ENCODE measurements around the gene ARHGEF6. TPM values are rescaled to one million over a fixed set of nuclear protein-coding genes. Genes with fewer than 3 reads are reported as not detected.

Gene ARHGEF6
- total RNA-seq, 1 donor from 2014 or later = 37.4 TPM

DNA sequence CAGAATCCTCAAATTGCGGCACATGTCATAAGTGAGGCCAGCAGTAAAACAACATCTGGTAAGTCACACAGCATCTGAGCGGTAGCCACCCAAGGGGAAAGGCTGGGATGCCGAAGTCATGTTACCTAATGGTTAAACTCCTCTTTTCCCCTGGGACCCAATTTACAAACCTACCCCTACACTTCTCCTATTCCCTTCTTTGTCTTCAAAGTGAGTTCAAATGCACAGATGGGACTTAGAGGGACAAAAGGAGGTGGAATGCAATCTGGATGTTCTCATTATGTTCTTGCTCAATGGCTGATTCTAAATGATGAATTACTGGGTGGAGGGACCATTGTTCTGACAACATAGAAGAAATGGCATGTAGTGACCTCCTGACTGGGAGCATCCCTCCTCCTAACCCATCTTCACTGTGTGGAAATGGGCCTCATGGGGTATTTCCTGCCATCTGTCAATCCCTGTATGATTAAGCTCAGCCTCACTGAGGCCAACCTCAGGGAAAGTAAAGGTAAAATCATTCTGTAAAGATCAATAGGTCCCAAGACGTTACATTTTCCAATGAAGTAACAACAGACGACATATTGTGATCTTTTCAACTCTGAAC is 124.3 kb downstream of the ARHGEF6 start:
- peak; percentile 63 for DNase-seq
- Mint-ChIP-seq H3K36me3 (ENCODE audit: low read depth) (peaks cover 90% of the 10 kb centered on the region), H3K27me3 (no peaks in the 10 kb centered on the region), H3K27ac (peak overlapping the region; percentile 98), H3K9me3 (no peaks in the 10 kb centered on the region), H3K4me1 (peaks cover 71% of the 10 kb centered on the region), H3K4me3 (peak overlapping the region; percentile 98)
- intact Hi-C loops (cut with micrococcal nuclease) = no loop called here

DNA sequence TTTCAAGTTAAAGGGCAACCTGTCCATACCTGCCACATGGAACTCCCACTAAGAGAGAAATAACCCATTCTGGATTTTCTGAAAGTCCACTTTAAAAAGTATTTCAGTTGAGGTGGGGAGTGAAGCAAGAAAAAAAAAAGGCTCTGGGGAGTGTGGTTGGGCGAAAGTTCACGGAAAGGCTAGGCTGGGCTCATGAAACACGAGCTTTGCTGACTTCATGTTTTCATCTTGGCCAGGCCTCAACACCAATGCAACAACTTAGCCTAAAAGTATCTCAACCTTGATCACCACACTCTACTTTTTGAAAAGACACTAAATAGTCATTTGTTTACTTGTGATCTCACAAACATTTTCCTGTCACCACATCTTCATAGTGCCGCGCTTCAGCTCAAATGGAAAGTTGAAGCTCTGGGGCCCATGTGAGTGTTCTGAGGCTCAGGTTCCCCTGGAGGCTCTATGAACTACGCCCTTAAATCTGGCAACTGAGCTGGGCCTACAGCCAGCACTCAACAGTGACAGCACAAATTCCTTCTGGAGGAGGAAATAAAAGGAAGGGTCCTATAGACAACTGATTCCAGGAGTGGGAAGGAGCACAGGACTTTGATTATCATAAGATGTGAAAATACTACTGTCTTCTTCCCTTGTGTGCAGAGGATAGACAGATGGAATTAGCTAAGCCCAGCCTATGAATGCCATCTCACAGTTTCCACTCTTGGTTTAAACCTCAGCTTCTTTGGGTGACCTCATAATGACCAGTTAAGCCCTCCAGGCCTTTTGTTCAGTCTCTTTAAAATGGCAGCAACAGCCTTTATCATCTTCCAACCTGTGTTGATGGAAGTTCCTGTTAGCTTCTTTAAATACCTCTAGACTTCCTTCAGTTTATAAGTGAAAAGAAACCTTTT is 127.7 kb downstream of the ARHGEF6 start:
- intact Hi-C loops (cut with micrococcal nuclease) = loop anchor here (1.0 kb wide), 1 partner anchor 34 kb away; no protein-coding TSS in a partner anchor
- Mint-ChIP-seq H3K4me1 (peaks cover 45% of the 10 kb centered on the region), H3K27ac (peak overlapping the region; percentile 98), H3K9me3 (no peaks in the 10 kb centered on the region), H3K4me3 (peak overlapping the region; percentile 98), H3K36me3 (ENCODE audit: low read depth) (peaks cover 93% of the 10 kb centered on the region), H3K27me3 (no peaks in the 10 kb centered on the region)
- peak; percentile 80 for DNase-seq

DNA sequence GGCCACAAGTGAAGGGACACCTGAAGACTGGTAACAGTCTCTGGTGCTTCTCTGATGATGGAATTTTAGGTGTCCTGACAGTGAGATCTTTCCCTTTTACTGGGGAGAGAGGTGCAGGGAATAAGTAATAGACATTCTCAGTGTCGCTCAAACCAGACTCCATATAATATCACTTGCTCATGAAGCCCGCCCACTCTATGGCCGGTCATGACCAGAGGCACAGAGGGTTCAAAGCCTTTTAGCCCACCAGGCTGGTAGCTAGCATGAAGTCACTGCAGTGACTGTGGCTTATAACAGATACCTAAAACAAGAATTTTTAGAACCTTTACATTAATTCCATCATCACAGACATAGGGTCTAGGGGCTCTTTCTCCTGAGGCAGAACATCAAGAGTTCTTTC is 129.9 kb downstream of the ARHGEF6 start:
- Mint-ChIP-seq H3K36me3 (ENCODE audit: low read depth) (peaks cover 73% of the 10 kb centered on the region), H3K27ac (peak overlapping the region; percentile 98), H3K4me1 (peaks cover 45% of the 10 kb centered on the region), H3K9me3 (no peaks in the 10 kb centered on the region), H3K4me3 (peak overlapping the region; percentile 98), H3K27me3 (no peaks in the 10 kb centered on the region)
- DNase-seq = peak; percentile 69
- intact Hi-C loops (cut with micrococcal nuclease) = loop anchor here (1.0 kb wide), 1 partner anchor 63 kb away; no protein-coding TSS in a partner anchor

DNA sequence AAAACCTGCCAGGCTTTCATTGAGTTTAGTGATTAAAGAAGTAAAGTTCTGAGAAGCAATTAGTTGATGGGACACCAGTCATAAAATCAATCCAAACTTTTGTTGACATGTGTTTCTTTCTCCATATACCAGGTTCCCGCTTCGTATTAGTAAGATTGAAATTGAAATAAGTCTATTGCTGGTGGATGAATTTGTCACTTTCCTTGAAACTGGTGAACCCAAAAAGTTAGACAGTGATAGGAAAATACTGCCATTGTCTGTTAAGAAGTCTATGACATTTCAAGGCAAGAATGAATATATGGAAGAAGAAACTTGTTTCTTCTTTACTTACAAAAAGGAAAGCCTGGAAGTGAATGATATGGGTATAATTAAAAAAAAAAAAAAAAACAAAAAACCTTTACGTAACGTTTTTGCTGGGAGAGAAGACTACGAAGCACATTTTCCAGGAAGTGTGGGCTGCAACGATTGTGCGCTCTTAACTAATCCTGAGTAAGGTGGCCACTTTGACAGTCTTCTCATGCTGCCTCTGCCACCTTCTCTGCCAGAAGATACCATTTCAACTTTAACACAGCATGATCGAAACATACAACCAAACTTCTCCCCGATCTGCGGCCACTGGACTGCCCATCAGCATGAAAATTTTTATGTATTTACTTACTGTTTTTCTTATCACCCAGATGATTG is 132.9 kb downstream of the ARHGEF6 start, which contains the start of gene CD40LG:
CD40LG (plus strand) TSS at position 482 of the 684 bp plus-strand sequence; CDS start at position 573, 91 bp downstream.
- Mint-ChIP-seq H3K27me3 (no peaks in the 10 kb centered on the region), H3K4me1 (peaks cover 43% of the 10 kb centered on the region), H3K9me3 (no peaks in the 10 kb centered on the region), H3K27ac (peak within 1 kb of the TSS; percentile 98), H3K4me3 (peak within 1 kb of the TSS; percentile 98), H3K36me3 (ENCODE audit: low read depth) (peaks cover 45% of the 10 kb centered on the region)
- intact Hi-C loops (cut with micrococcal nuclease) = loop anchor here (1.0 to 5.0 kb wide), 6 partner anchors 10 to 279 kb away; no protein-coding TSS in a partner anchor
- peak; percentile 81 for DNase-seq

DNA sequence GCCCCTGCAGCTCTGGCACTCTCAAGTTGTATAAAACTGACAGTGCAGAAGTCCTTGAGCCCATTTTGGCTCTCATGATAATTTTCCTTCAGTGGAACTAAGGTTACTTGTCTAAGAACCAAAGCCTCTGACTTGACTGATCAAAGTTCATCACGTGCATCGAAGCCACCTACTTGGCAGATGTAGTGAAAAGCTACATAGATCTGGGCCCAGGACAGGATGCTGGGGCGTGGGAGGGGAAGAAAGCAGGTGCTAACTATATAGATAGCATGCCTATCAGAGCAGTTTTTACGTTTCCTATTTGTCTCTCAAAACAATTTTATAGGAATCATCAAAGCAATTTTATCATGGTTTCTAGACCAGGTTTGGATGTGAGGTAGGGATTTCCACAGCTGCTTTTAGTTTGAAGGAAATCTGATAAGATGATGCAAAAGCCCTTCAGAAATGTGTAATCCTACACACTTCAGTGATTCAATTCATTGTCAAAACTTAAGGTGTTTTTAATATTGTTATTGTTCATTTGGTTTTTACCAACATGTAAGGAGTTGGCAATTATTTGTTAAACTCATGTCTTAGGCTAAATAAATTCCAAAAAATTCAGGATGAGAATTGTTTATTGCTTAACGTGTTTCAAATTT is 134.0 kb downstream of the ARHGEF6 start:
- Mint-ChIP-seq H3K27me3 (no peaks in the 10 kb centered on the region), H3K4me1 (peaks cover 43% of the 10 kb centered on the region), H3K36me3 (ENCODE audit: low read depth) (peaks cover 39% of the 10 kb centered on the region), H3K9me3 (no peaks in the 10 kb centered on the region), H3K27ac (peak overlapping the region; percentile 98), H3K4me3 (peak overlapping the region; percentile 98)
- intact Hi-C loops (cut with micrococcal nuclease) = loop anchor here (1.0 to 5.0 kb wide), 7 partner anchors 11 to 281 kb away; no protein-coding TSS in a partner anchor
- peak; percentile 79 for DNase-seq

DNA sequence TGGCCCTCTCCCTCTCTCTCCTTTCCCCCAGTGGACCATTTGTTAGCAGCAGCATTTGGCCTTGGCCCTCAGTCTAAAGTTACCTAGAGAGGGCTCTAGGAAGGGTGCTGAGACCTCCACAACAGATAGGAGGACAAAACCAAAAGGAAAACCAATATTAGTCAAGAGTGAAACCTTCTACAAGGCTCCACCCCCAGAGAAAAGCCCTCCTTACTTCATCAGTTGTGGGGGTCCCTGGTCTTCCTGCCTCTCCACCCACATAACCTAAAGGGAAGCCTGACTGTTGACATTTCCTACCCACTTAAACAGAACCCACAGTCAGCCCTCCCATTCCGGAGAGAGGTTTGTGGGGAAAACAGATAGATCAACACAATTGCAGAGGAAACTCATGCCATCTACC is 137.5 kb downstream of the ARHGEF6 start:
- intact Hi-C loops (cut with micrococcal nuclease) = no loop called here
- Mint-ChIP-seq H3K27me3 (no peaks in the 10 kb centered on the region), H3K4me3 (peak overlapping the region; percentile 89), H3K9me3 (no peaks in the 10 kb centered on the region), H3K36me3 (ENCODE audit: low read depth) (peaks cover 15% of the 10 kb centered on the region), H3K27ac (peak overlapping the region; percentile 83), H3K4me1 (peaks cover 59% of the 10 kb centered on the region)
- DNase-seq = peak; percentile 73

DNA sequence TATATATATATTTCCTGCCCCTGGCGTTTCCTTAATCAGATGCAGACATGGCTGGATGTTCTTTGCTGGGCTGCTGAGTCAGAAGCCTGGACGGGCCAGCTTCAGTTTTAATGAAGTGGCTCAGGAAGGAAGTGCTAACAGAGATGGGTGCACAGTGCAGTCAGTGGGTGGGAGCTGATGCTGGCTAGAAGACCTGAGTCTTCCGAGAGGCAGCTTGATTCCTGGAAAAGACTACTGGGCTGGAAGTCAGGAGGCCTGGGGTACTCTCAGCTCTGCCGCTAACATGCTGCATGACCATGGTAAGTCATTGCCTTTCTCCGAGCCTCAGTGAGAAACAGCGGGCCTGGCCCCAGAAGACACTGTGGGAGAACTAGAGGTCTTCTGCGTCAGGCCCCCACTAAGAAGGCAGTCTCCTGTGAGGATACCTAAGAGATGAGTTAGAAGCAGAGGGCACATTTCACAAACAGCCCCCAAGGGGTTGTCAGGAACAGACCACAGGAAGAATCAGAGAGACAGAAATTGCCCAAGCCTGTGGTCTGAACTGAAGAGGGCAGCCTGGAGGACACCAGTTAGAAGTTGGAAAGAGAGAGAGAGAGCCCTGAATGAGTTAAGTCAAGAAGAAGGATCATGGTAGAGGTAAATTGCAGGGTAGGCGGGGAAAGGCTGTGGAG is 141.1 kb downstream of the ARHGEF6 start:
- H3K4me3 Mint-ChIP-seq = peak overlapping the region; percentile 89
- H3K27ac Mint-ChIP-seq = peak overlapping the region; percentile 89
- intact Hi-C loops (cut with micrococcal nuclease) = no loop called here
- H3K4me1 Mint-ChIP-seq = peaks cover 60% of the 10 kb centered on the region
- no peaks in the 10 kb centered on the region for H3K27me3 Mint-ChIP-seq
- DNase-seq = no peak
- peaks cover 14% of the 10 kb centered on the region for H3K36me3 Mint-ChIP-seq (ENCODE audit: low read depth)
- no peaks in the 10 kb centered on the region for H3K9me3 Mint-ChIP-seq

DNA sequence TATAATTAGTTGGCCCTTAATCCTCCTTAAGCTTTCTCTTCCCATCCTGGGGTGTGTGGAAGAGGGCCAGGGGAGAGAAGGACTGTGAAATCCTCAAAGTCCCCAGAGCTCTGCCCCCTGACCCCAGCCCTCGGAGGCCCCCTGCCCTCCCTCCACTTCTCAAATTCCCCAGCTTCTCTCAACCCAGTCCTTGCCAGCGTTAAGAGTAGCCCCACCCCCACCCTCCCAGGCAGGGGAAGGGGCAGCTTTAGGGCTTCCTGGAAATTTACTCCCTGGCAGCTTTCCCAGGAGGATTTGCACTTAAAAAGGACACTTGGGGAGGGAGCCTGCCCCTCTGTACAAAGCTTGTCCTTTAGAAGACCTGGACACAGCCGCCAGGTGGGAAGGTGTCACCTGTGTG is 144.6 kb downstream of the ARHGEF6 start:
- no peak for DNase-seq
- peak overlapping the region; percentile 91 for H3K27ac Mint-ChIP-seq
- H3K27me3 Mint-ChIP-seq = no peaks in the 10 kb centered on the region
- intact Hi-C loops (cut with micrococcal nuclease) = no loop called here
- peaks cover 58% of the 10 kb centered on the region for H3K4me1 Mint-ChIP-seq
- H3K9me3 Mint-ChIP-seq = no peaks in the 10 kb centered on the region
- peaks cover 4% of the 10 kb centered on the region for H3K36me3 Mint-ChIP-seq (ENCODE audit: low read depth)
- peak overlapping the region; percentile 78 for H3K4me3 Mint-ChIP-seq

DNA sequence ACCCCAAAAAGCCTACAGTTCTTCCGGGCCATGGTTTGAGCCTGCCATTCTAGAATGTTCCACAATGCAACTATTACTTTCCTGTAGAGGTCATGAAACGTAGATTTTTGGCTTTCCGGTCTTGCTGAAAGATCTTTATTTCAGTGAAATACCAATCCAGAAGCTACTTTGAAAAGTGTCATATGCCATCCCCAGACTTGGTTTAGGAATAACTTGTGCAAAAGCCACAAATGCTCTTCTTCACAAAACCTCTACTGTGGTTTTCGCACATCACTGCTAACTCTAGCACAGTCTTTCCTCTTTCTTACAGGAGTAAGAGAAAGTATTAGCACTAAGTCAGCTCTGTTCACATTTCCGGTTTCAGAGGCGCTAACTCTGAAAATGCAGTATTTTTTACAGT is 145.5 kb downstream of the ARHGEF6 start:
- intact Hi-C loops (cut with micrococcal nuclease) = loop anchor here (1.0 kb wide), 2 partner anchors 8 to 12 kb away; no protein-coding TSS in a partner anchor
- H3K27ac Mint-ChIP-seq = peak overlapping the region; percentile 91
- peaks cover 63% of the 10 kb centered on the region for H3K4me1 Mint-ChIP-seq
- no peaks in the 10 kb centered on the region for H3K9me3 Mint-ChIP-seq
- DNase-seq = peak; percentile 81
- no peaks in the 10 kb centered on the region for H3K27me3 Mint-ChIP-seq
- H3K4me3 Mint-ChIP-seq = peak overlapping the region; percentile 78
- H3K36me3 Mint-ChIP-seq (ENCODE audit: low read depth) = peaks cover 4% of the 10 kb centered on the region

DNA sequence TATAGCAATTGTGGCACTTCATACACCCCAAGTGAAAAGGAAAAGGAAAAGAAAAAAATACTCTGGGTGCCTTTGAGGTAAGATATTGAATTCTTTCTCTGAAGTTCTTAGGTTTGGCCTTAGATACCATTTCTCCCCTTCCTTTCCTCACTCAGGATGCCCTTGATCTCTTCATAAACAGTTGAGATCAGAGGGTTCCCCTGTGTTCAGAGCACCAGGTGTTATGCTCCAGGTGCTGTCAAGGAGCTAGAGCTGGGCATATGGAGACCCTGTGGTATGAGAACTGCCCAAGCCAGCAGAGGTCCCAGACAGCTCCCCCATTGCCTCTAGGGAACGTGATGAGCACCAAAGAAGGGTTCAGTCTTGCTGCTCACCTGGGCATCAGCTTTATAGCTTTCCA is 149.9 kb downstream of the ARHGEF6 start:
- no peak overlapping the region for H3K4me3 Mint-ChIP-seq

DNA sequence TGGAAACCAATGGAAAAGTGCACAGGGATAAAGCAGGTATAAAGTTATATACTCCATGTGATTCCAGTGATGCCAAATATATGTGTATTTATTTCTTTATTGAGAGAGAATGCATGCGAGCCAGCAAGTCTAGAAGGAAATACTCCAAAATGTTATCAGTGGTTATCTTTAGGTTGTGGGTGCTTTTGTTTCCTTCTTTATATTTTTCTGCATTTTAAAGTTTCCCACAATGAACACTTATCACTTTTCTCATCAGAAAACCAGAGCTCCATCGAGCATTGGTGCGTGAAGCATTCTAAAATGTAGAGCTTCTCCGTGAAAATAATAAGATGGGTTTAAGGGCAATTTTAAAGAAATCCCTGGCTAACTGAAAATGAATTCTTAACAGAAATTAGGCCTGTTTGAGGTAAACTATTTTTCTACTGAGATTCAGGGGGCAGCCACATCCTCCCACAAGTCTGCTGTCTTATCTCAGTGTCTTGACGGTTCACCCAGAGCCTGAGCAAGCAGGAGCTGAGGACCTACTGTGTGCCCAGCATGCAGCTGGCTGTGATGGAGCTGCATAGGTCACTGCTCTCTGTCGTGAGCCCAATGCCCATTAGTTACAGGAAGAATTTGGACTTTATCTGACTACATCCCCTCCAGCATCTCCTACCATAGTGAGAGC is 151.5 kb downstream of the ARHGEF6 start:
- Mint-ChIP-seq H3K36me3 (ENCODE audit: low read depth) (peaks cover 4% of the 10 kb centered on the region), H3K4me3 (peak overlapping the region; percentile 62), H3K9me3 (peaks cover 6% of the 10 kb centered on the region), H3K4me1 (peaks cover 74% of the 10 kb centered on the region), H3K27me3 (no peaks in the 10 kb centered on the region), H3K27ac (peak overlapping the region; percentile 94)
- peak; percentile 74 for DNase-seq
- intact Hi-C loops (cut with micrococcal nuclease) = no loop called here

More for the DNA sequence above, 149.9 kb downstream of the ARHGEF6 start:
- H3K27ac Mint-ChIP-seq = peak overlapping the region; percentile 94
- intact Hi-C loops (cut with micrococcal nuclease) = no loop called here
- H3K4me1 Mint-ChIP-seq = peaks cover 78% of the 10 kb centered on the region
- H3K27me3 Mint-ChIP-seq = no peaks in the 10 kb centered on the region
- H3K9me3 Mint-ChIP-seq = no peaks in the 10 kb centered on the region
- DNase-seq = peak; percentile 61
- H3K36me3 Mint-ChIP-seq (ENCODE audit: low read depth) = no peaks in the 10 kb centered on the region

DNA sequence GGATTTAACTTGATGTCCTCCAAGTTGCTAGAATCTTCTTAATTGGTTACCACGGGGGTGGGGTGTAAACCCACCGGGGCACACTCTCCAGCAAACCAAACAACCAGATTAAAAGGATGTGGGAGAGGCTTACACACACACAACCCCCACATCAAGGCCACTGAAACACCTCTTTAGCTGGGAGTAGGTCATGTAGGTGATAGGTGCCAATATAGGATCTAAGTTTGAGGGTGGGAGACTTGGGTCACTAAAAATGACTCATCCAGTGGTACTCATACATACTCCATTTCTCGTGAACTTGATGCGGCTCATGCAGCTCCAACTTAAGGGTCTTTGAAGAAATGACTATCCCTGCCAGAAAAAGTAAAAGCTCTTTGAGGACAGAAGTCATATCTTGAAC is 153.3 kb downstream of the ARHGEF6 start:
- peak overlapping the region; percentile 96 for H3K27ac Mint-ChIP-seq
- intact Hi-C loops (cut with micrococcal nuclease) = loop anchor here (1.0 kb wide), 4 partner anchors 8 to 39 kb away; no protein-coding TSS in a partner anchor
- H3K36me3 Mint-ChIP-seq (ENCODE audit: low read depth) = peaks cover 8% of the 10 kb centered on the region
- DNase-seq = peak; percentile 79
- H3K9me3 Mint-ChIP-seq = peaks cover 7% of the 10 kb centered on the region
- H3K4me1 Mint-ChIP-seq = peaks cover 75% of the 10 kb centered on the region
- peak overlapping the region; percentile 57 for H3K4me3 Mint-ChIP-seq
- no peaks in the 10 kb centered on the region for H3K27me3 Mint-ChIP-seq
